ENCODE measurements around the gene DRC3.

DRC3 gene

GRCh38 chr17:17981330-17981729 is 8.7 kb downstream of the DRC3 start:
- Histone ChIP-seq H3K36me3 (replicated peaks; ENCODE audit: insufficient read depth, low read length) (no peaks in the 10 kb centered on the region), H3K79me2 (ENCODE audit: low read length) (no peaks in the 10 kb centered on the region), H2AFZ (ENCODE audit: low read length) (no peak overlapping the region), H3K9me2 (replicated peaks; ENCODE audit: insufficient read depth, low read length) (no peaks in the 10 kb centered on the region), H3F3A (ENCODE audit: insufficient read depth, low read length) (no peaks in the 10 kb centered on the region), H4K20me1 (ENCODE audit: insufficient read depth, low read length) (no peaks in the 10 kb centered on the region), H3K4me2 (ENCODE audit: low read depth, low read length) (no peak overlapping the region), H3K4me3 (ENCODE audit: low read length) (no peak overlapping the region), H3K27ac (ENCODE audit: low read length) (no peak overlapping the region), H3K9me3 (replicated peaks; ENCODE audit: insufficient read depth, low read length) (no peaks in the 10 kb centered on the region), H3K4me1 (ENCODE audit: low read length) (no peaks in the 10 kb centered on the region), H3K9ac (ENCODE audit: low read length) (no peak overlapping the region), H3K27me3 (replicated peaks; ENCODE audit: insufficient read depth, low read length) (no peaks in the 10 kb centered on the region)
- TF ChIP-seq EZH2 (optimal IDR thresholded peaks at IDR 0.05; ENCODE audit: low read depth, low read length) (no peak), EZH2phosphoT487 (IDR thresholded peaks at IDR 0.05; ENCODE audit: low read length) (no peak)
- TF ChIP-seq, protein P1, sequence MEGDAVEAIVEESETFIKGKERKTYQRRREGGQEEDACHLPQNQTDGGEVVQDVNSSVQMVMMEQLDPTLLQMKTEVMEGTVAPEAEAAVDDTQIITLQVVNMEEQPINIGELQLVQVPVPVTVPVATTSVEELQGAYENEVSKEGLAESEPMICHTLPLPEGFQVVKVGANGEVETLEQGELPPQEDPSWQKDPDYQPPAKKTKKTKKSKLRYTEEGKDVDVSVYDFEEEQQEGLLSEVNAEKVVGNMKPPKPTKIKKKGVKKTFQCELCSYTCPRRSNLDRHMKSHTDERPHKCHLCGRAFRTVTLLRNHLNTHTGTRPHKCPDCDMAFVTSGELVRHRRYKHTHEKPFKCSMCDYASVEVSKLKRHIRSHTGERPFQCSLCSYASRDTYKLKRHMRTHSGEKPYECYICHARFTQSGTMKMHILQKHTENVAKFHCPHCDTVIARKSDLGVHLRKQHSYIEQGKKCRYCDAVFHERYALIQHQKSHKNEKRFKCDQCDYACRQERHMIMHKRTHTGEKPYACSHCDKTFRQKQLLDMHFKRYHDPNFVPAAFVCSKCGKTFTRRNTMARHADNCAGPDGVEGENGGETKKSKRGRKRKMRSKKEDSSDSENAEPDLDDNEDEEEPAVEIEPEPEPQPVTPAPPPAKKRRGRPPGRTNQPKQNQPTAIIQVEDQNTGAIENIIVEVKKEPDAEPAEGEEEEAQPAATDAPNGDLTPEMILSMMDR (IDR thresholded peaks at IDR 0.05; ENCODE audit: low read length) = no peak
- no peak for DNase-seq

- Histone ChIP-seq H3K27ac (ENCODE audit: low read length) (no peak overlapping the region), H3K4me3 (ENCODE audit: low read length) (no peak overlapping the region), H4K20me1 (ENCODE audit: insufficient read depth, low read length) (no peaks in the 10 kb centered on the region), H3K36me3 (replicated peaks; ENCODE audit: insufficient read depth, low read length) (no peaks in the 10 kb centered on the region), H3K4me1 (ENCODE audit: low read length) (no peaks in the 10 kb centered on the region), H3F3A (ENCODE audit: insufficient read depth, low read length) (no peaks in the 10 kb centered on the region), H3K79me2 (ENCODE audit: low read length) (no peaks in the 10 kb centered on the region), H3K9me2 (replicated peaks; ENCODE audit: insufficient read depth, low read length) (no peaks in the 10 kb centered on the region), H3K9me3 (replicated peaks; ENCODE audit: insufficient read depth, low read length) (no peaks in the 10 kb centered on the region), H2AFZ (ENCODE audit: low read length) (no peak overlapping the region), H3K27me3 (replicated peaks; ENCODE audit: insufficient read depth, low read length) (no peaks in the 10 kb centered on the region), H3K4me2 (ENCODE audit: low read depth, low read length) (no peak overlapping the region), H3K9ac (ENCODE audit: low read length) (no peak overlapping the region)
- no peak for DNase-seq
- TF ChIP-seq EZH2 (optimal IDR thresholded peaks at IDR 0.05; ENCODE audit: low read depth, low read length) (no peak), EZH2phosphoT487 (IDR thresholded peaks at IDR 0.05; ENCODE audit: low read length) (no peak)
- TF ChIP-seq, protein P1 (IDR thresholded peaks at IDR 0.05; ENCODE audit: low read length) = no peak
Measured at GRCh38 chr17:17982801-17983200, 10.1 kb downstream of the DRC3 start.

- H3K4me1 ChIP-seq (ENCODE audit: low read length) = no peaks in the 10 kb centered on the region
- no peak overlapping the region for H3K9ac ChIP-seq (ENCODE audit: low read length)
- H3K4me3 ChIP-seq (ENCODE audit: low read length) = no peak overlapping the region
- H3K4me2 ChIP-seq (ENCODE audit: low read depth, low read length) = no peak overlapping the region
- H4K20me1 ChIP-seq (ENCODE audit: insufficient read depth, low read length) = no peaks in the 10 kb centered on the region
- no peaks in the 10 kb centered on the region for H3K9me3 ChIP-seq (replicated peaks; ENCODE audit: insufficient read depth, low read length)
- TF ChIP-seq EZH2phosphoT487 (IDR thresholded peaks at IDR 0.05; ENCODE audit: low read length) = no peak
- TF ChIP-seq, protein P1 (IDR thresholded peaks at IDR 0.05; ENCODE audit: low read length) = no peak
- no peak for TF ChIP-seq EZH2 (optimal IDR thresholded peaks at IDR 0.05; ENCODE audit: low read depth, low read length)
- H3K27me3 ChIP-seq (replicated peaks; ENCODE audit: insufficient read depth, low read length) = no peaks in the 10 kb centered on the region
- no peak overlapping the region for H3K27ac ChIP-seq (ENCODE audit: low read length)
- no peaks in the 10 kb centered on the region for H3F3A ChIP-seq (ENCODE audit: insufficient read depth, low read length)
- no peaks in the 10 kb centered on the region for H3K9me2 ChIP-seq (replicated peaks; ENCODE audit: insufficient read depth, low read length)
- H2AFZ ChIP-seq (ENCODE audit: low read length) = no peak overlapping the region
- H3K36me3 ChIP-seq (replicated peaks; ENCODE audit: insufficient read depth, low read length) = no peaks in the 10 kb centered on the region
- no peaks in the 10 kb centered on the region for H3K79me2 ChIP-seq (ENCODE audit: low read length)
- no peak for DNase-seq
Measured at GRCh38 chr17:17983376-17983775, 10.7 kb downstream of the DRC3 start.
